Osteoblast (primary cell): Measurements from ENCODE around the gene PDZK1IP1. TPM values are rescaled to one million over a fixed set of nuclear protein-coding genes. Genes with fewer than 3 reads are reported as not detected.

Experiments used
- DNase-seq: peaks from one replicate; pipeline ENCODE4 v3.0.0; 2011; ENCODE audit warnings: low spot score, mixed read lengths; ENCODE audit not compliant: insufficient read length; ENCODE audit errors: missing footprints
- H2AFZ ChIP-seq: 2 replicates; pipeline ENCODE4 v1.6.0; 2011; ENCODE audit warnings: mild to moderate bottlenecking, low read length
- H3K27ac ChIP-seq: 2 replicates; pipeline ENCODE4 v1.5.1; 2011; ENCODE audit warnings: mild to moderate bottlenecking, low read depth, low read length, moderate library complexity
- H3K27me3 ChIP-seq: 2 replicates; pipeline ENCODE4 v1.6.0; 2012; ENCODE audit warnings: mild to moderate bottlenecking, control low read depth, inconsistent platforms, low read length, moderate library complexity; ENCODE audit not compliant: insufficient read depth
- H3K36me3 ChIP-seq: 2 replicates; pipeline ENCODE4 v1.5.1; 2011; ENCODE audit warnings: mild to moderate bottlenecking, low read length, control low read depth, moderate library complexity; ENCODE audit not compliant: insufficient read depth
- H3K4me1 ChIP-seq: 2 replicates; pipeline ENCODE4 v1.5.1; 2011; ENCODE audit warnings: mild to moderate bottlenecking, low read length, control low read depth, moderate library complexity; ENCODE audit not compliant: insufficient read depth
- H3K4me2 ChIP-seq: 2 replicates; pipeline ENCODE4 v1.6.0; 2011; ENCODE audit warnings: mild to moderate bottlenecking, low read length; ENCODE audit not compliant: insufficient read depth
- H3K4me3 ChIP-seq: fragments of 200-600 bp; sonication (generic); 3 replicates; pipeline ENCODE4 v1.5.1; 2012; ENCODE audit warnings: mild to moderate bottlenecking, low read length, inconsistent platforms; ENCODE audit not compliant: insufficient read depth
- H3K79me2 ChIP-seq: 2 replicates; pipeline ENCODE4 v1.6.0; 2012; ENCODE audit warnings: mild to moderate bottlenecking, low read length, control low read depth, inconsistent platforms; ENCODE audit not compliant: insufficient read depth
- H3K9me3 ChIP-seq: 2 replicates; pipeline ENCODE4 v1.5.1; 2011; ENCODE audit warnings: low read depth, low read length, control low read depth
- H4K20me1 ChIP-seq: 2 replicates; pipeline ENCODE4 v1.6.0; 2012; ENCODE audit warnings: mild to moderate bottlenecking, low read length, control low read depth; ENCODE audit not compliant: insufficient read depth
- CTCF ChIP-seq: IDR thresholded peaks from 2 replicates; pipeline ENCODE4 v1.5.1; 2011; ENCODE audit warnings: mild to moderate bottlenecking, low read depth, low read length, moderate library complexity; ENCODE audit errors: extremely low read depth
- total RNA-seq: library from RNA; depleted of rRNA; stranded (reverse); fragments of >200 nt; gene quantifications from 2 replicates; pipeline ENCODE4 v1.2.3, GENCODE V29; 2012

The PDZK1IP1 gene
- not detected in 2 replicates for total RNA-seq

GRCh38 chr1:47189844-47190508, at the start of gene PDZK1IP1:
TSS of gene PDZK1IP1 (minus strand) at chr1:47190036. CDS start at chr1:47189932, 104 bp downstream.
- no peaks in the 10 kb centered on the region for H3K27me3 ChIP-seq
- H2AFZ ChIP-seq, result peak within 1 kb of the TSS; percentile 61
- no peaks in the 10 kb centered on the region for H3K79me2 ChIP-seq
- no peak within 1 kb of the TSS for H3K4me3 ChIP-seq
- H3K36me3 ChIP-seq, result no peaks in the 10 kb centered on the region
- DNase-seq, result peak; percentile 92
- H3K4me2 ChIP-seq, result peak within 1 kb of the TSS; percentile 51
- H4K20me1 ChIP-seq, result no peaks in the 10 kb centered on the region
- TF ChIP-seq CTCF, result no peak
- no peak within 1 kb of the TSS for H3K27ac ChIP-seq
- H3K9me3 ChIP-seq, result no peaks in the 10 kb centered on the region
- peaks cover 8% of the 10 kb centered on the region for H3K4me1 ChIP-seq

- Histone ChIP-seq H3K79me2 (no peaks in the 10 kb centered on the region), H3K4me3 (no peak overlapping the region), H3K4me2 (no peak overlapping the region), H4K20me1 (no peaks in the 10 kb centered on the region), H2AFZ (no peak overlapping the region), H3K4me1 (no peaks in the 10 kb centered on the region), H3K36me3 (no peaks in the 10 kb centered on the region), H3K27ac (no peak overlapping the region), H3K27me3 (peaks cover 26% of the 10 kb centered on the region), H3K9me3 (no peaks in the 10 kb centered on the region)
- no peak for DNase-seq
- TF ChIP-seq CTCF, result no peak
Measured at GRCh38 chr1:47238935-47239592, 49.2 kb upstream of the PDZK1IP1 start.

- Histone ChIP-seq H3K36me3 (no peaks in the 10 kb centered on the region), H3K9me3 (no peaks in the 10 kb centered on the region), H2AFZ (no peak overlapping the region), H3K4me2 (no peak overlapping the region), H3K27ac (no peak overlapping the region), H3K4me3 (no peak overlapping the region), H4K20me1 (peaks cover 5% of the 10 kb centered on the region), H3K79me2 (no peaks in the 10 kb centered on the region), H3K27me3 (peaks cover 45% of the 10 kb centered on the region), H3K4me1 (no peaks in the 10 kb centered on the region)
- DNase-seq, result peak; percentile 63
- TF ChIP-seq CTCF, result no peak
Measured at GRCh38 chr1:47235806-47236205, 46.0 kb upstream of the PDZK1IP1 start.

- Histone ChIP-seq H3K79me2 (no peaks in the 10 kb centered on the region), H3K4me1 (no peaks in the 10 kb centered on the region), H3K4me2 (no peak overlapping the region), H3K4me3 (no peak overlapping the region), H3K27ac (no peak overlapping the region), H3K9me3 (no peaks in the 10 kb centered on the region), H3K27me3 (peaks cover 51% of the 10 kb centered on the region), H3K36me3 (no peaks in the 10 kb centered on the region), H2AFZ (no peak overlapping the region), H4K20me1 (peaks cover 8% of the 10 kb centered on the region)
- TF ChIP-seq CTCF, result no peak
- DNase-seq, result peak; percentile 75
Measured at GRCh38 chr1:47235241-47235681, 45.4 kb upstream of the PDZK1IP1 start.
